HL-60 (cell line): ENCODE results near the gene NT5C2.

ENCODE experiments used
- CTCF ChIP-seq: IDR thresholded peaks from one replicate; pipeline ENCODE4 v1.5.1; 2011; ENCODE audit warnings: low read length, control low read depth, inconsistent platforms; ENCODE audit not compliant: insufficient read depth
- REST ChIP-seq: IDR thresholded peaks from 2 replicates; pipeline ENCODE4 v1.6.1; 2012; ENCODE audit warnings: low read depth; ENCODE audit not compliant: insufficient replicate concordance

DNA sequence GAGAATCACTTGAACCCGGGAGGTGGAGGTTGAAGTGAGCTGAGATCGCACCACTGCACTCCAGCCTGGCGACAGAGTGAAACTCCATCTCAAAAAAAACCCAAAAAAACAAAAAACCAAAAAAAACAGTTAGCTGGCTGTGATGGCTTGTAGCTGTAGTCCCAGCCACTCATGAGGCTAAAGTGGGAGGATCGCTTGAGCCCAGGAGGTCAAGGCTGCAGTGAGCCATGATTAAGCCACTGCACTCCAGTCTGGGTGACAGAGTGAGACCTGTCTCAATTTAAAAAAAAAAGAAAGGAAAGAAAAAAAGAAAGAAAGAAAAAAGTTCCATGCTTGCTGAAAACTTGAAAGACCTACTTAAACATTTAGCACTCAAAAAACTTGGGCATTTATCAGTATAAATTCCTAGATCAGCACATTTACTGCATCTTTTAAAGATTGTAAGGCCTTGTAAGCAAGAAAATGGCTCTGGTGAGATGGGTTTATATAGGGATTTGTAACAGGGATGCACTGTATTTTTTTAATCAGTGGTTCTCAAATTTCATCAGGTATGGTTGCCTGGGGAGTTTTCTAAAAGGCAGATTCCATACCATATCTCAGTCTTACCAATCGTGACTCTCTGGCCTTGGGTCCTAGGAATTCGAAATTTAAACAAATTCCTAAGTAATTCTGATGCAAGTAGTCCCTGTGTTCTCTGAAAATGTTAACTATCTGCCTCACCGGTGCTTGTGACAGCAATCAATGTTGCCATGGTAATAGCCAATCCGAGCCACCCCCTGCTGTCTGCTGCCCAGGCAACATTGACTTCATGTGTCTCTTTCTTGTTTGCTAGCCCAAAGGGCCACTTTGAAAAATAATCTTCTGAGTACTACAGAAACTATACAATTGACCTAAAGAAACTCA is 11.5 kb upstream of the NT5C2 start:
- TF ChIP-seq CTCF (no peak), REST (no peak)
